Mammary epithelial cell (primary cell): ENCODE data around the gene KCNK10.

Source experiments
- EZH2 ChIP-seq: IDR thresholded peaks from 2 replicates; pipeline ENCODE4 v1.6.1; 2012; ENCODE audit warnings: low read length, inconsistent platforms, borderline replicate concordance
- TF ChIP-seq, protein P1 (sequence below), 2 donors: IDR thresholded peaks in 1 of 2; conservative IDR thresholded peaks in 1 of 2; 2 replicates each; pipeline ENCODE4 v1.5.1; 2011 to 2012; ENCODE audit warnings: inconsistent platforms in 2 of 2, low read length in 2 of 2, mild to moderate bottlenecking in 2 of 2, control low read depth in 1 of 2, low read depth in 1 of 2; ENCODE audit not compliant: insufficient read depth in 1 of 2; ENCODE audit errors: extremely low read depth in 1 of 2

DNA sequence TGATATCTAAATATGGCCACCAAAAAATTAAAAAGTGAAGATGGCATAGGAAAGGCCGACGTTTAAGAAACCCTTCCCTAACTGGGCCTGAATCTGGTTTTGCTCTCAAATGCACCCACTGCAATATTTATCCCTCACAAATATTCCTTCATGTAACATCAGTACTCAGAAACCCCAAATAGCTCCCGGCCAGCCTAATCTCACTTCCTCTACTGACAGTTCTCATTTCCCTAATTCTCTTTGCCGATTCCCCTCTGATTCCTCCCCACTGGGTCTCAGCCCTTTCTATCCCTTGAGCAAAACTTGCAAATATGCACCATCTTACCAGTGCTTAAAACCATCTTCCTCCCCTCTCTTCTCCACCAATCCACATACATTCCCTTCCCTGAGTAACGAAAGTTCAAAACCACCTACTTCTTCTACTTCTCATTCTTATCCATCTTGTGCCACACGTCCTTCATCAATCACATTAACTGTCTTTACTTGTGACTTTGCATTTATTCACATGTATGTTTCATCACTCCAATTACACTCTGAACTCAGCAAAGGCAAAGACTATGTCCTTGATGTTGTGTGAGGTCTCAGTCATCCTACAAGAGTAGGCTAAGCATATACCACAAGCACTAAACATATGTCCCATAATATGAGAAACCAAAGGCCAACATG is 23.1 kb downstream of the KCNK10 start:
- TF ChIP-seq, protein P1, sequence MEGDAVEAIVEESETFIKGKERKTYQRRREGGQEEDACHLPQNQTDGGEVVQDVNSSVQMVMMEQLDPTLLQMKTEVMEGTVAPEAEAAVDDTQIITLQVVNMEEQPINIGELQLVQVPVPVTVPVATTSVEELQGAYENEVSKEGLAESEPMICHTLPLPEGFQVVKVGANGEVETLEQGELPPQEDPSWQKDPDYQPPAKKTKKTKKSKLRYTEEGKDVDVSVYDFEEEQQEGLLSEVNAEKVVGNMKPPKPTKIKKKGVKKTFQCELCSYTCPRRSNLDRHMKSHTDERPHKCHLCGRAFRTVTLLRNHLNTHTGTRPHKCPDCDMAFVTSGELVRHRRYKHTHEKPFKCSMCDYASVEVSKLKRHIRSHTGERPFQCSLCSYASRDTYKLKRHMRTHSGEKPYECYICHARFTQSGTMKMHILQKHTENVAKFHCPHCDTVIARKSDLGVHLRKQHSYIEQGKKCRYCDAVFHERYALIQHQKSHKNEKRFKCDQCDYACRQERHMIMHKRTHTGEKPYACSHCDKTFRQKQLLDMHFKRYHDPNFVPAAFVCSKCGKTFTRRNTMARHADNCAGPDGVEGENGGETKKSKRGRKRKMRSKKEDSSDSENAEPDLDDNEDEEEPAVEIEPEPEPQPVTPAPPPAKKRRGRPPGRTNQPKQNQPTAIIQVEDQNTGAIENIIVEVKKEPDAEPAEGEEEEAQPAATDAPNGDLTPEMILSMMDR (conservative IDR thresholded peaks at IDR 0.05 in 1 of 2, IDR thresholded peaks at IDR 0.05 in 1 of 2; ENCODE audit: extremely low read depth in 1 of 2, insufficient read depth in 1 of 2, low read depth in 1 of 2, low read length in 2 of 2), result no peak
- no peak for TF ChIP-seq EZH2
